H1 (cell line): Measurements from ENCODE around the gene FRMD4A. TPM values are rescaled to one million over a fixed set of nuclear protein-coding genes. Genes with fewer than 3 reads are reported as not detected.

Experiments
- CTCF ChIA-PET: fragments of 300-600 bp; sonication (Branson Sonifier 250); formaldehyde crosslinking; loops from one replicate; lab custom pipeline; 2021; ENCODE audit not compliant: partially characterized antibody; lab: Charles Lee
- POLR2A ChIA-PET: fragments of 300-600 bp; sonication (Branson Sonifier 250); formaldehyde crosslinking; loops from one replicate; lab custom pipeline; 2021; ENCODE audit warnings: inconsistent platforms; ENCODE audit not compliant: partially characterized antibody; lab: Charles Lee
- DNase-seq, 2 experiments: peaks; one replicate each; pipeline versions ENCODE4 v3.0.0 to v3.0.0-alpha.2; 2010 to 2022; ENCODE audit warnings: low spot score in 2 of 2, low read depth in 1 of 2, mixed read lengths in 1 of 2
- FAIRE-seq: peaks from 2 replicates; lab custom pipeline; 2011; peaks lifted over from hg19 to GRCh38; lab: Jason Lieb, UNC
- H2AFZ ChIP-seq: 2 replicates; pipeline ENCODE4 v1.8.1; 2012; ENCODE audit warnings: low read length, inconsistent platforms
- H2AK5ac ChIP-seq: 2 replicates; pipeline ENCODE4 v1.6.1; 2013; ENCODE audit warnings: low read depth, low read length
- H2BK120ac ChIP-seq: replicated peaks from 2 replicates; pipeline ENCODE3; 2013; ENCODE audit warnings: low read depth, low read length, inconsistent platforms
- H2BK12ac ChIP-seq: 2 replicates; pipeline ENCODE4 v1.6.1; 2013; ENCODE audit warnings: low read depth, low read length
- H2BK15ac ChIP-seq: 2 replicates; pipeline ENCODE4 v1.6.1; 2013; ENCODE audit warnings: low read length
- H2BK20ac ChIP-seq: 2 replicates; pipeline ENCODE4 v1.6.1; 2013; ENCODE audit warnings: low read length
- H2BK5ac ChIP-seq: 2 replicates; pipeline ENCODE4 v1.6.1; 2013; ENCODE audit warnings: low read depth, low read length
- H3K14ac ChIP-seq: 2 replicates; pipeline ENCODE4 v1.6.1; 2013; ENCODE audit warnings: inconsistent platforms; ENCODE audit not compliant: insufficient read length
- H3K18ac ChIP-seq: 2 replicates; pipeline ENCODE4 v1.6.1; 2013; ENCODE audit warnings: low read length; ENCODE audit errors: extremely low read depth
- H3K23ac ChIP-seq: 2 replicates; pipeline ENCODE4 v1.6.1; 2013; ENCODE audit warnings: inconsistent platforms; ENCODE audit not compliant: insufficient read length
- H3K23me2 ChIP-seq: 2 replicates; pipeline ENCODE4 v1.6.1; 2013; ENCODE audit warnings: low read depth, low read length
- H3K27ac ChIP-seq: 2 replicates; pipeline ENCODE4 v1.6.1; 2011; ENCODE audit warnings: low read depth, low read length, inconsistent platforms
- H3K27me3 ChIP-seq, 4 experiments: replicated peaks in 1 of 4; 1 replicate in 1 of 4; 2 replicates in 3 of 4; pipeline versions ENCODE4 v1.6.1 to v1.8.1; 2011 to 2013; ENCODE audit warnings: low read length in 3 of 4, mild to moderate bottlenecking in 3 of 4, inconsistent platforms in 2 of 4, mixed read lengths in 2 of 4, moderate library complexity in 1 of 4; ENCODE audit not compliant: control insufficient read depth in 3 of 4, insufficient read depth in 3 of 4; ENCODE audit errors: extremely low read depth in 1 of 4
- H3K36me3 ChIP-seq, 4 experiments: 2 replicates each; pipeline versions ENCODE4 v1.6.1 to v1.8.1; 2011 to 2013; ENCODE audit warnings: mild to moderate bottlenecking in 4 of 4, low read length in 3 of 4, moderate library complexity in 2 of 4, control low read depth in 1 of 4, inconsistent platforms in 1 of 4; ENCODE audit not compliant: insufficient read depth in 4 of 4, control insufficient read depth in 2 of 4
- H3K4ac ChIP-seq: replicated peaks from 2 replicates; pipeline ENCODE3; 2013; ENCODE audit warnings: low read length, low read depth, mixed read lengths, inconsistent platforms; ENCODE audit not compliant: insufficient read length
- H3K4me1 ChIP-seq, 4 experiments: replicated peaks in 1 of 4; 1 replicate in 1 of 4; 2 replicates in 3 of 4; pipeline versions ENCODE4 v1.6.1 to v1.8.1; 2011 to 2013; ENCODE audit warnings: low read length in 3 of 4, inconsistent platforms in 2 of 4, mixed read lengths in 1 of 4; ENCODE audit not compliant: insufficient read depth in 4 of 4, control insufficient read depth in 3 of 4
- H3K4me2 ChIP-seq, 2 experiments: 2 replicates each; pipeline versions ENCODE4 v1.6.1 to v1.8.1; 2011 to 2013; ENCODE audit warnings: low read depth in 2 of 2, low read length in 2 of 2, control low read depth in 1 of 2, inconsistent platforms in 1 of 2, mild to moderate bottlenecking in 1 of 2; ENCODE audit not compliant: insufficient read depth in 1 of 2
- H3K4me3 ChIP-seq, 4 experiments: fragments of 200-600, 300-600 bp in 1 of 4; sonication (generic), shearing (Covaris generic), sonication (Bioruptor Twin) in 1 of 4; 2 replicates each; pipeline versions ENCODE4 v1.5.1 to v1.8.1; 2011 to 2016; ENCODE audit warnings: low read length in 4 of 4, low read depth in 3 of 4, control low read depth in 2 of 4, inconsistent platforms in 2 of 4, mild to moderate bottlenecking in 2 of 4, mixed read lengths in 1 of 4, moderate library complexity in 1 of 4; ENCODE audit not compliant: insufficient read depth in 2 of 4; ENCODE audit errors: extremely low read depth in 1 of 4
- H3K56ac ChIP-seq: replicated peaks from 2 replicates; pipeline ENCODE3; 2013; ENCODE audit warnings: low read depth, mild to moderate bottlenecking, mixed read lengths, low read length, inconsistent platforms; ENCODE audit not compliant: insufficient read length
- H3K79me1 ChIP-seq: 2 replicates; pipeline ENCODE4 v1.6.1; 2013; ENCODE audit warnings: low read depth, low read length, control low read depth
- H3K79me2 ChIP-seq, 2 experiments: 2 replicates each; pipeline versions ENCODE4 v1.6.1 to v1.8.1; 2012 to 2013; ENCODE audit warnings: low read length in 2 of 2, mild to moderate bottlenecking in 2 of 2, inconsistent platforms in 1 of 2; ENCODE audit not compliant: insufficient read depth in 2 of 2, control insufficient read depth in 1 of 2
- H3K9ac ChIP-seq, 4 experiments: replicated peaks in 1 of 4; 1 replicate in 1 of 4; 2 replicates in 3 of 4; pipeline versions ENCODE4 v1.6.1 to v1.8.1; 2011 to 2013; ENCODE audit warnings: low read depth in 3 of 4, low read length in 3 of 4, control low read depth in 2 of 4, mild to moderate bottlenecking in 2 of 4, moderate library complexity in 2 of 4, inconsistent platforms in 1 of 4; ENCODE audit errors: extremely low read depth in 1 of 4
- H3K9me3 ChIP-seq, 2 experiments: 2 replicates each; pipeline versions ENCODE4 v1.6.1 to v1.8.1; 2012 to 2013; ENCODE audit warnings: mild to moderate bottlenecking in 2 of 2, moderate library complexity in 2 of 2, control low read depth in 1 of 2, inconsistent platforms in 1 of 2, low read depth in 1 of 2, low read length in 1 of 2, mixed read lengths in 1 of 2; ENCODE audit not compliant: insufficient read depth in 2 of 2
- H4K20me1 ChIP-seq, 2 experiments: replicated peaks in 1 of 2; 2 replicates each; pipeline versions ENCODE3 to v1.8.1; 2011 to 2013; ENCODE audit warnings: inconsistent platforms in 2 of 2, low read length in 2 of 2, mild to moderate bottlenecking in 1 of 2; ENCODE audit not compliant: insufficient read depth in 2 of 2, control insufficient read depth in 1 of 2
- H4K5ac ChIP-seq: 2 replicates; pipeline ENCODE4 v1.6.1; 2013; ENCODE audit warnings: low read length, low read depth, mixed read lengths, inconsistent platforms; ENCODE audit not compliant: insufficient read length
- H4K8ac ChIP-seq: 2 replicates; pipeline ENCODE4 v1.8.0; 2013; ENCODE audit warnings: mild to moderate bottlenecking, moderate library complexity, low read length, inconsistent platforms; ENCODE audit not compliant: insufficient read depth; ENCODE audit errors: extremely low read depth
- H4K91ac ChIP-seq: replicated peaks from 2 replicates; pipeline ENCODE3; 2013; ENCODE audit warnings: low read length, mixed read lengths, inconsistent platforms; ENCODE audit not compliant: insufficient read length
- EGR1 ChIP-seq: IDR thresholded peaks from 2 replicates; pipeline ENCODE4 v1.6.1; 2011; ENCODE audit warnings: low read depth, low read length, borderline replicate concordance
- EZH2 ChIP-seq: fragments of 200-600 bp; sonication (generic); IDR thresholded peaks from 2 replicates; pipeline ENCODE4 v1.7.1; 2012; ENCODE audit warnings: low read depth, mild to moderate bottlenecking, moderate library complexity, low read length, inconsistent platforms; ENCODE audit not compliant: severe bottlenecking
- KDM1A ChIP-seq: fragments of 200-600, 300-600 bp; sonication (generic); IDR thresholded peaks from 2 replicates; pipeline ENCODE4 v1.7.1; 2016; ENCODE audit warnings: mild to moderate bottlenecking, low read length, borderline replicate concordance
- KDM4A ChIP-seq: IDR thresholded peaks from one replicate; pipeline ENCODE4 v1.7.1; 2012; ENCODE audit warnings: low read depth, mild to moderate bottlenecking, moderate library complexity, low read length, inconsistent platforms; ENCODE audit not compliant: severe bottlenecking
- RNF2 ChIP-seq: fragments of 200-900, 300-1000 bp; sonication (generic); IDR thresholded peaks from 2 replicates; pipeline ENCODE4 v1.7.1; 2016; ENCODE audit warnings: borderline replicate concordance, low read depth, mild to moderate bottlenecking, antibody characterized with exemption, low read length; ENCODE audit not compliant: poor library complexity, severe bottlenecking; ENCODE audit errors: missing control alignments
- SUZ12 ChIP-seq: fragments of 200-600 bp; sonication (generic); IDR thresholded peaks from 2 replicates; pipeline ENCODE4 v1.6.1; 2012; ENCODE audit warnings: mild to moderate bottlenecking, inconsistent platforms, low read length, moderate library complexity, mixed read lengths
- TAF7 ChIP-seq: optimal IDR thresholded peaks from 2 replicates; pipeline ENCODE3; 2011; ENCODE audit warnings: low read depth, mild to moderate bottlenecking, inconsistent platforms, low read length, moderate library complexity, borderline replicate concordance
- TBP ChIP-seq: IDR thresholded peaks from 2 replicates; pipeline ENCODE4 v1.6.1; 2011; ENCODE audit warnings: low read depth, low read length, improper control_type of control experiment
- WGBS, 2 experiments: shearing (Covaris generic) in 1 of 2; methylation state at CpG; one replicate each; pipeline versions ENCODE4 v1.1.6 to v1.1.7; 2013 to 2015; ENCODE audit warnings: low lambda C conversion rate in 2 of 2, mixed read lengths in 2 of 2, inconsistent platforms in 1 of 2, low coverage in 1 of 2, missing lambda C conversion rate in 1 of 2; ENCODE audit not compliant: insufficient replicate concordance in 2 of 2, insufficient coverage in 1 of 2, insufficient read length in 1 of 2; ENCODE audit errors: extremely low coverage in 1 of 2, missing lambda C conversion rate in 1 of 2; 5-methylcytosine and 5-hydroxymethylcytosine counted together
- polyA plus RNA-seq, 7 experiments: library from polyadenylated mRNA; depleted of rRNA in 3 of 7; stranded (reverse) in 5 of 7; unstranded in 2 of 7; fragments of >200 nt in 5 of 7; fragments of 200-250 nt in 2 of 7; gene quantifications; 1 replicate in 5 of 7; 2 replicates in 1 of 7; 4 replicates in 1 of 7; pipeline versions ENCODE4 v1.2.1 to v1.2.3, GENCODE V29; 2011 to 2013; ENCODE audit warnings: missing spikeins in 2 of 7, mixed read lengths in 2 of 7
- total RNA-seq: library from RNA; stranded (reverse); fragmentation: NEBNext Ultra II Directional; extraction: Animal tissue kit (Norgen Biotek cat#: 25700); gene quantifications from 2 replicates; pipeline ENCODE4 v1.2.1, GENCODE V29; 2021

The FRMD4A gene
- total and polyA plus RNA-seq, 2 of the 8 experiments (the other 6 are each of a cell fraction or from before 2014, with no cell fraction given) = 38.6 to 39.6 TPM

- Histone ChIP-seq H3K9ac (no peak overlapping the region), H3K56ac (no peak overlapping the region), H3K4me3 (no peak overlapping the region), H3K23me2 (no peaks in the 10 kb centered on the region), H4K20me1 (no peaks in the 10 kb centered on the region), H2BK120ac (peak overlapping the region; percentile 3), H2BK12ac (no peak overlapping the region), H3K14ac (no peak overlapping the region), H3K4me1 (peaks cover 16 to 21% (median 19%) of the 10 kb centered on the region in 4 experiments), H4K8ac (no peak overlapping the region), H3K23ac (no peak overlapping the region), H3K18ac (no peak overlapping the region), H4K5ac (no peak overlapping the region), H3K4ac (no peak overlapping the region), H2BK15ac (no peak overlapping the region), H2BK5ac (no peak overlapping the region), H3K9me3 (no peaks in the 10 kb centered on the region), H3K4me2 (no peak overlapping the region), H2BK20ac (peak overlapping the region; percentile 83; the same call in 1 of the 2 replicates), H2AK5ac (no peak overlapping the region), H4K91ac (no peak overlapping the region), H3K79me1 (no peaks in the 10 kb centered on the region; the same call in 1 of the 2 replicates), H2AFZ (no peak overlapping the region), H3K36me3 (no peaks in the 10 kb centered on the region), H3K27me3 (no peaks in the 10 kb centered on the region), H3K27ac (no peak overlapping the region), H3K79me2 (no peaks in the 10 kb centered on the region)
- DNase-seq (no peak), FAIRE-seq (no peak)
- POLR2A ChIA-PET = interaction anchor here (0.6 to 0.9 kb wide), 3 partner anchors 14 to 165 kb away, joined by 3 to 4 read pairs (median 3); no protein-coding TSS in a partner anchor
- 95% methylated on average over 4 of the region's 4 CpGs; no CpG with 5 or more reads in 1 of the 2 experiments for WGBS, 2 experiments
- CTCF ChIA-PET = interaction anchor here (0.6 to 3.1 kb wide), 12 partner anchors 12 to 153 kb away, joined by 3 to 21 read pairs (median 4); no protein-coding TSS in a partner anchor
- no peak for TF ChIP-seq SUZ12
- no peak for TF ChIP-seq EZH2
- no peak for TF ChIP-seq KDM4A
- TF ChIP-seq EGR1 = no peak
- no peak for TF ChIP-seq TAF7
- TF ChIP-seq RNF2 = no peak
- TF ChIP-seq KDM1A = no peak
- no peak for TF ChIP-seq TBP
These were observed 3.2 kb downstream of the FRMD4A start for GRCh38 chr10:14327527-14327926.
